GM19324 (cell line): ENCODE measurements around the gene CDC6.

Experiments used
- ATAC-seq: cut with Tn5 transposase; IDR thresholded peaks from one replicate; pipeline ENCODE4 v1.9.1; 2021; ENCODE audit warnings: mild to moderate bottlenecking, moderate library complexity; ENCODE audit not compliant: unreplicated experiment, low FRiP score

The CDC6 gene

GRCh38 chr17:40348562-40349476 is 61.1 kb downstream of the CDC6 start:
- ATAC-seq: no peak

GRCh38 chr17:40349477-40349894 is 61.8 kb downstream of the CDC6 start:
- ATAC-seq: no peak

- no peak for ATAC-seq
These were observed 62.4 kb downstream of the CDC6 start for GRCh38 chr17:40349895-40350688.

GRCh38 chr17:40350689-40351358 is 63.1 kb downstream of the CDC6 start:
- no peak for ATAC-seq

GRCh38 chr17:40351359-40352236 is 63.9 kb downstream of the CDC6 start:
- ATAC-seq: no peak

GRCh38 chr17:40352237-40352778 is 64.6 kb downstream of the CDC6 start:
- no peak for ATAC-seq

- no peak for ATAC-seq
These were observed 65.2 kb downstream of the CDC6 start for GRCh38 chr17:40352779-40353394.
